HG03469 (cell line): ENCODE results near the gene MMP2.

Source experiments
- ATAC-seq: cut with Tn5 transposase; IDR thresholded peaks from one replicate; pipeline ENCODE4 v1.9.1; 2021; ENCODE audit warnings: mild to moderate bottlenecking, moderate library complexity, moderate number of reproducible peaks; ENCODE audit not compliant: unreplicated experiment

Gene MMP2

DNA sequence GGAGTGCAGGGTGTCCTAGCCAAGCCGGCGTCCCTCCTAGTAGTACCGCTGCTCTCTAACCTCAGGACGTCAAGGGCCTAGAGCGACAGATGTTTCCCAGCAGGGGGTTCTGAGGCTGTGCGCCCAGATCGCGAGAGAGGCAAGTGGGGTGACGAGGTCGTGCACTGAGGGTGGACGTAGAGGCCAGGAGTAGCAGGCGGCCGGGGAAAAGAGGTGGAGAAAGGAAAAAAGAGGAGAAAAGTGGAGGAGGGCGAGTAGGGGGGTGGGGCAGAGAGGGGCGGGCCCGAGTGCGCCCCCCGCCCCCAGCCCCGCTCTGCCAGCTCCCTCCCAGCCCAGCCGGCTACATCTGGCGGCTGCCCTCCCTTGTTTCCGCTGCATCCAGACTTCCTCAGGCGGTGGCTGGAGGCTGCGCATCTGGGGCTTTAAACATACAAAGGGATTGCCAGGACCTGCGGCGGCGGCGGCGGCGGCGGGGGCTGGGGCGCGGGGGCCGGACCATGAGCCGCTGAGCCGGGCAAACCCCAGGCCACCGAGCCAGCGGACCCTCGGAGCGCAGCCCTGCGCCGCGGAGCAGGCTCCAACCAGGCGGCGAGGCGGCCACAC lies at the start of gene MMP2:
Gene MMP2 (plus strand): TSS at position 372 of the 603 bp plus-strand sequence. CDS start 282 bp downstream, outside the sequence.
- ATAC-seq = no peak

- ATAC-seq = no peak
Measured at GRCh38 chr16:55433030-55433429, 46.0 kb upstream of the MMP2 start.

- ATAC-seq = no peak
Measured at GRCh38 chr16:55433535-55433934, 45.5 kb upstream of the MMP2 start.

DNA sequence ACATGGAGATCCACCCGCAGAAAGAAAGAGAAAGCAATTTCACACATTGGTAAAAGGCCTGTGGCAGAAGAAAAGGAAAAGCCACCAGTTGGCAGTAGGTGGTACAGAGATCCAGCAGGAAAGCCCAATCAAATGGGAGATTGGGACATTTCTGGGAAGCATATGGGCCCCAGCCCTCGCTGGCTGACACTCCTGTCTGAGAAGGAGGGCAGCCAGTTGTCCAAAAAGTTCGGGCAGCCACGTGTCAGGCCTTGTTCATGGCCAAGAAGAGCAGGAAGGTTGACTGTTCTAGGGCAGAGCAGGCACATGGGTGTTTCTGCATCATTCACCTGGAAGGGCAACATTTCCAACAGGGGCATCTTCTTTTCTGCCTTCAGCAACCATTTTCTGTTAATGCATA lies 45.0 kb upstream of the MMP2 start:
- no peak for ATAC-seq

DNA sequence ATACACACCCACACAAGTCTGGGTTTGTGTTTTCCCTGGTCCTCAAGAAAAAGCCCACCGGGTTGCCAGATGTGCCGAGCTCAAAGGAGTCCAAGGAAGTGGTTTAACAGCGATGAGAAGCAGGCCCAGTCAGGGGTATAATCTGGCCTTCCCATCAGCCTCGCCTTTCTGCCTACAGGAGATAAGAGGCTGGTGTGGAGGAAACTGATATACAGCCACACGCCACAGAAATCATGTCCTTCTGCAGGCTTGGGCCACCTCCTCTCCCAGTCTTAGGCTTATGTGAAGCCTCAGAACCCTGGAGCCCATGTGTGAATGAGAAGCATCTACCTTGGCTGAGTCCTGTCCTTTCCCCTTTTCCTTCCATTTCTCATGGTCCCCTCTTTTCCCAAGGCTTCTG lies 43.6 kb upstream of the MMP2 start:
- ATAC-seq = no peak

DNA sequence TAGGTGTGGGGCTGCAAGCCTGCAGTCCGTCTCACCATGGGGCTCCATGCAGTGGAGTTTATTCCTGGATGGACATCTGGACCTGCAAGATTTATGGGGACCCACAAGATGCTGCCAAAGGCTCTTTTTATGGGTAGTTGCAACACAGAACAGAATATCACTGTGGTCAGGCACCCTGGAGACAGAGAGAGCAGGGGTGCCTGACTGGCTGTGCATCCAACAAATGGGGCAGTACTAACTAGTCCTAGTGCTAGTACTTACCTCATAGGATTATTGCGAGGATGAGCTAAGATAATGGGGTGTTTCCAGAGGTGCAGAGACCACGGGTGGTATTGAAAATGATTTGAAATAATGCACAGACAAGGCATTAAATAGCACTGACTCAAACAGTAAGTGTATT lies 42.4 kb upstream of the MMP2 start:
- no peak for ATAC-seq

- ATAC-seq = no peak
Measured at GRCh38 chr16:55437625-55438024, 41.4 kb upstream of the MMP2 start.

DNA sequence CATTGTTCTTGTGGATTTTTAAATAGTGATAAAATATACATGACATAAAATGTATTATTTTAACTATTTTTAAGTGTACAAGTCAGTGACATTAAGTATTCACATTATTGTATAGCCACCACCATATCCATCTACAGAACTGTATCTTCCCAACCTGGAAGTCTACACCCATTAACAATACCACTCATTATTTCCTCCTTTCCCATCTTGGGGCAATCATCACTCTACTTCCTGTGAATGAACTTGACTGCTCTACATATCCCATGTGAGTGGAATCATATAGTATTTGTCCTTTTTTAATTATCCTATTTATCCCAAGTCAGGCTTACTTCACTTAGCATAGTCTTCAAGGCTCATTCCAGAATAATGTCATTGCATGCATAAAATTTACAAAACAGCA lies 40.7 kb upstream of the MMP2 start:
- no peak for ATAC-seq

- ATAC-seq = no peak
Measured at GRCh38 chr16:55439101-55439690, 39.8 kb upstream of the MMP2 start.

DNA sequence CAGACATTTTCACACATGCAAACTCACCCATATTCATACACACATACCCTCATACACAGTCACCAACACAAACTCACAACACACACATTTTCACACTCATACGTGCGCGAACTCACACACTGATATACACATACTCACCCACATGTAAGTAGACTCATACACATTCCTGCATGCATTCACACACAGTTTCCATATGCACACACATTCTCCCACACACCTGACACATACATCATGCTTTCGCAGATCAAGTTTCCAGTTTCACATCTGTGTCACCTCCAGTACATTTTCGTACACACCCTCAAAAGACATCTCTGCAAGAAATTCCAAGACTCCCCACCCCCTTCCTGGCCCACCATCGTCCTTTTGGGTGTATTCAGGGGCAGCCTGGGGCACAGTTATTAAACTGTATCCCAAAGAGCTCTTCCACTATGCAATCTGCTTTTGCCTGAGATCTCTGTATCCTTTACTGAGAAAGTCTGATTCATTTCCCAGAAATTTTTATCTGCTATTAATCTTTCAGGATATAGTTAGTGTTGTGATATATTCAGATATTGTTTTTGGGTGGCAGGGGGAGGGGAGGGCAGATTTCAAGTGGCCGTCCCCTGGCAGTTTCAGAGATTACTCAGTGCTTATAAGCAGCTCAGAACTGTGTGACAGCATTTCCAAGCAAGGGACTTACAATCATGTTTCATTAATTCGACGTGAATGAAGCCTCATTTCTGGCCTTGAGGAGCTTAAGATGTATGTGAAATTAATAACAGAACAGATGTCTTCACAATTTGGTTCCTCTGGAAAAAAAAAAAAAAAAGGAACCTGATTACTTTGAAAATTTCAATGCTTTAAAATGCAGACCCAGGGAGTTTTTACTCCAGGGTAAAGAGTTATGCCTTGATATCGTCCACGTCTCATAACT lies 35.3 kb upstream of the MMP2 start:
- no peak for ATAC-seq

DNA sequence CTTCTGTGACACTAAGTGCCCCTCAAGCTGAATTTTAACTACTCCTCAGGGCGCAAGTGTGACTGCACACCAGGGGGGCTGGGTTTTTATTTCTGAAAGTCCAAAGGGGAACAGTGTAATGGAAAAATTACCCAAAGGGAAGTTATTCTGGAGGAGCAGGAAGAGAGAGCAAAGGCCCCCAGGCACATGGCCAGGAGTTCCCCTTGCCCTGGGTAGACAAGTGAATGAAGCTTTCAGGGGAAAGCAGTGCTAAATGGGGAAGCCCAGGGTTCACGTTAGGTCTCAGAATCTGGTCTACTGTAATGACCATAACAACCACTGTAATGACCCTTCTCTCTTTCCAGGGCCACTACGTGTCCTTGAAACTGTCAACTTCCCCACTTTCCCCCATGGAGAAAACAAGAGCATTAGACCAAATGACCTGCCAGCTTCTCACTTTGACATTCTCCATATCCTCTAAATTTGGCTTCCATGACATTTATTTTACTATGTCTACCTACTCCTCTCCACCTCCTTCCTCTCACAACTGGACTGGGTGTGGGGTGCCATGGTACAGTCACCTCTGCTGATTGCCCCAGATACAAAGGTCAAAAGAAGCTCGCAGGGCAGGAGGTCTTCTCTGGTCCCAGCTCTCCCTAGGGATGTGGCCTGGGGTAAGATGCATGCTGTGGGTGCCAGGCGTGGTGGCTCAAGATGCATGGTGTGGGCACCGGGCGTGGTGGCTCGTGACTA lies 34.1 kb upstream of the MMP2 start:
- no peak for ATAC-seq

GRCh38 chr16:55447231-55447630 lies 31.8 kb upstream of the MMP2 start:
- ATAC-seq = no peak

DNA sequence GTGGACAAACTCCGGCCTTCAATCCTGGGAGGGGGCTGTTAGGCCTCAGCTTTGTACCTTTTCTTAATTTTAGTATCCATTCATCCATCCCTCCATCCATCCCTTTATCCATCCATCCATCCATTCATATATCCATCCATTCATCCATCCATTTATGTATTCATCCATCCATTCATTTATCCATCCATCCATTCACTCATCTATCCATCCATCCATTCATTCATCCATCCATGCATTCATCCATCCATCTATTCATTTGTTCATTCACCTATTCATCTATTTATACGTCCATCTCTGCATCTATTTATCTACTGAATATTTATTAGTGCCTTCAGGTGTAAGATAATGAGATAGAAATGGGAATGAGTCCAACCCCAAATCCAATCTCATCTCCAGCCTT lies 26.0 kb upstream of the MMP2 start:
- ATAC-seq = no peak

GRCh38 chr16:55453909-55454308 lies 25.1 kb upstream of the MMP2 start:
- ATAC-seq = no peak

DNA sequence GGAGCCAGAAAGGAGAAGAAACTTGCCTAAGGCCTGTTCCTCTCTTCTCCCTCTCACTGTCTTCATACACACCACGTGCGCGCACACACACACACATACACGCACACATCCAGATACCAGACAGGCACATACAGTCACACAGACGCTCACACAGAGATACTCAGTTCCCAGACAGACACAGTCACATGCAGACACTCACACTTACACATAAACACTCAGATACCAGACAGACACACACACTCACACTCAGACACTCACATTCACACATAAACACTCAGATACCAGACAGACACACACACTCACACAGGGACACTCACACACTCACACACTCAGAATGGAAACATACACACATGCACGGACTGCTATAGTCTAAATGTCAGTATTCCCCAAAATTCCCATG lies 24.1 kb upstream of the MMP2 start:
- ATAC-seq = no peak

- no peak for ATAC-seq
Measured at GRCh38 chr16:55462241-55462640, 16.8 kb upstream of the MMP2 start.

- ATAC-seq = no peak
Measured at GRCh38 chr16:55464375-55464774, 14.6 kb upstream of the MMP2 start.

- peak; percentile 97 for ATAC-seq
Measured at GRCh38 chr16:55465077-55465896, 13.7 kb upstream of the MMP2 start.

DNA sequence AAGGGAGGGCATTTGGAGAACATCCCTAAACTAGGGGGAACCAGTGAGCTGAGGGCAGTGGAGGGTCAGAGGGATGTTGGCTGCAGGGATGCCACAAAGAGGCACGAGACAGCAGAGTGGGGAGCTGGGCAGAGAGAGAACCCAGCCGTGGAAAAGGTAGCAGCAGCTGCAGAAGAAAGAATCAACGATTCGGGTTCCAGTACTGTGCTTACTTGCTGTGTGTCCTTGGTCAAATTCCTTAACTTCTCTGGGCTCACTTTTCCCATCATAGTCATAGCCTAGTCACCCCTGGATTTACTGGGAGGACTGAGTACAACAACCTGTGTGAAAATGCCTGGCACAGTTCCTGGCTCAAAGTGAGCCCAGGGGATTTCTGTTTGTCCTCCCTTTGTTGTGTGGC lies 12.8 kb upstream of the MMP2 start:
- ATAC-seq = no peak

GRCh38 chr16:55467898-55468297 lies 11.1 kb upstream of the MMP2 start:
- no peak for ATAC-seq
